Measurements from ENCODE around the gene RASSF6.

GRCh38 chr4:73631565-73632226 lies 11.5 kb upstream of the RASSF6 start:
- no peak for TF ChIP-seq CTCF (conservative IDR thresholded peaks at IDR 0.05; ENCODE audit: low read length)
- TF ChIP-seq EZH2phosphoT487 (IDR thresholded peaks at IDR 0.05; ENCODE audit: borderline replicate concordance): no peak

All from Loucy (cell line).